ENCODE measurements around the gene APMAP. TPM values are rescaled to one million over a fixed set of nuclear protein-coding genes. Genes with fewer than 3 reads are reported as not detected.

The APMAP gene
- total RNA-seq, 4 donors from 2014 or later, result 85.3 to 337 (median 163) TPM

GRCh38 chr20:25037288-25038102 is 44.9 kb upstream of the APMAP start:
- no peak for TF ChIP-seq CTCF (IDR thresholded peaks at IDR 0.05)
- no peak for DNase-seq (ENCODE audit: low spot score)

GRCh38 chr20:25036331-25036936 is 43.9 kb upstream of the APMAP start:
- DNase-seq (ENCODE audit: low spot score), result no peak

More at GRCh38 chr20:25037288-25038102, 44.9 kb upstream of the APMAP start:
- ATAC-seq (ENCODE audit: low FRiP score), result no peak

GRCh38 chr20:25035921-25036320 is 43.4 kb upstream of the APMAP start:
- DNase-seq (ENCODE audit: low spot score), result no peak
- ATAC-seq (ENCODE audit: low FRiP score), result no peak
- TF ChIP-seq CTCF (IDR thresholded peaks at IDR 0.05), result no peak

More at GRCh38 chr20:25036331-25036936, 43.9 kb upstream of the APMAP start:
- no peak for ATAC-seq (ENCODE audit: low FRiP score)
- no peak for TF ChIP-seq CTCF (IDR thresholded peaks at IDR 0.05)

- ATAC-seq (ENCODE audit: low FRiP score) (no peak), DNase-seq (ENCODE audit: low spot score) (no peak)
- TF ChIP-seq CTCF (IDR thresholded peaks at IDR 0.05), result no peak
Observed at GRCh38 chr20:25033924-25034300, 41.4 kb upstream of the APMAP start.

GRCh38 chr20:25033265-25033923 is 40.8 kb upstream of the APMAP start:
- TF ChIP-seq CTCF (IDR thresholded peaks at IDR 0.05), result no peak
- no peak for DNase-seq (ENCODE audit: low spot score)
- ATAC-seq (ENCODE audit: low FRiP score), result no peak

DNA sequence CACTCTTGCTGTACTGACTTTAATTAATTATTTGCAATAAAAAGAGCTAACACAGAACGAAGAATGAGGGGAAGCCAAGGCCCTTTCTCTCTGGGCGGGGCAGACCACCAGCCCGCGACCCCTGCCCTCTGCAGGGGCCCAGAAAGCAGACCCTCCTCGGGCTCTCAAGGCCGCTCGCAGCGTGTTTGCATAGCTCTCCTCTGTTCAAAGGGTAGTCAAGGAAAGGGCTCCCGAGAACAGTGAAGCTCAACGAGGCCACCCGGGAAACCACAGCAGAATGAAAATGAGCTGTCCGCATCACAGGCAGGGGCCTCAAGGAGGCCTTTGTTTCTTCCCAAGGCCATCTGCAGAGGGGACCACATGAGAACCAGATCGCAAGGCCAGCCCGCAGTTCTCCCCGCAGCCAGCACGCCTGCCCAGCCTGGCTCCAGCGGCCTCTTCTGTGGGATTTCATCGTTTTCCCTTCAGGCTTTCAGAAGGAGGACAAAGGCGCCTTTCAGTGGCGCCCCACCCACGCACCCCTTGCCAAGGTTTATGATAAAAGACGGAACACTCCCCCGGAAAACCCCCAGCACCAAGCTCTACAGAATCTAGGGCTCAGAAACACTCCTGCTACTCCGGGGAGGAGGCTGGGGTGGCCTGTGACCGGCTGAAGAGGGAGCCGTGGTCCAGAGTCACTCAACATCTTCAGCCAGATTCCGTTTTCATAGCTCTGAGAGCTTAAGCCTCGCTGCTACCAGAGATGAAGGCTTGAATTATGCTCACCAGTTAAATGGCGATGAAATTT is 40.1 kb upstream of the APMAP start:
- DNase-seq (ENCODE audit: low spot score) (no peak), ATAC-seq (ENCODE audit: low FRiP score) (no peak)
- TF ChIP-seq CTCF (IDR thresholded peaks at IDR 0.05), result no peak
